GOT3 (cell line): ENCODE data around the gene EYS.

Experiments
- DNase-seq: peaks from one replicate; lab custom pipeline; 2025; ENCODE audit warnings: mixed read lengths; lab: John Stamatoyannopoulos, UW

Gene EYS

DNA sequence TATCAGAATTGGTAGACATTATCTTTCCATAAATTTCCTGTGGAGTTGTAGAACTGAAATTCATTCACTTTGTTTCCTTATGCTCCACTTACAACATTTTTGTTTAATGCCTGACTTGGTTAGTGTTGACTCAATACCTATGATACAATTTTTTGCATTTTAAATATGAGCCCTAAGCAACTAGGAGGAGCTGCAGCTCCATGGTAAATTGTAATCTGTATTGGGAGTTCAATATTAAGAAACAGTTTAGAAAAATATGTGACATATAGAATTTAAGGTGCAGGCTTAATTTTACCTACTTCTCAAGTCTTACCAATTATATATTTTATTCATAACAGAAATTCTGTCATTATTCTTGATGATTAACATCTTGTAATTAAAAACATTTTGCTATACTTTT, 868.3 kb downstream of the EYS start:
- DNase-seq = no peak

DNA sequence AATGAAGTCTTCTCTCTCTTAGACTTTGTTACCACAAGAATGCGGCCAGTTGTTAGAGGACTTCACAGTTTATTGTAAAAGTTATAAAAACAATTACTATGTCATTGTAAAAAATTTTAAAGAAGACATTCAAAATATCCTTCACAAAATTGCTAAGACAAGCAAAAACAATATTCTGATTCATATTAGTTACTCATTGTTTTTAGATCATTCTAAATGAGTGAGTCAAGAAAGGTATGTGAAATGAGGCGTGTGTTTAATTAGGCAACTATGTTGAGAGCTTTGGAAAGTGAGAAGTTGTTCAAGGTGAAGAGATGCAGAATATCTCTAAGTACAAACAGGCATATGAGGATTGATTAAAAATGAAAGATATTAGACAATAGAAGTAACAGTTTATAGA, 875.3 kb downstream of the EYS start:
- DNase-seq = no peak

GRCh38 chr6:64817525-64817924, 889.5 kb downstream of the EYS start:
- DNase-seq = no peak

DNA sequence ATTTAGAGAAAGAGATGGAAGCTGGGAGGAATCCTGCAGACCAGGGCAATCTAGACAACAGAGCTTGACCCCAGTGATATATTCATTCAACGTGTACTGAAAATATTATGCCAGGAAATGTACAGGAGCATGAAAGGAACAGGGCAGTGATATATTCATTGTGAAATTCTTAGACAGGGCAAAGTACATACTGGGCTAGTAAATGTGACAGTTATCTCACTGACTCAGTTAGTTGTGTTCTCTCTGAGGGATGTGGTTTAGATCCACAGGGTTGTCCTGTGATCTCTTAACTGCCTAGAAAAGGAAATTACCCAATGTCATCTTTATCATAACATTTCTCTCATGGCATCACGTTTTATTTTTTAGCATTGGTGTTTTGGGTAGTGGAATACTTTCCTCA, 891.3 kb downstream of the EYS start:
- DNase-seq = no peak

DNA sequence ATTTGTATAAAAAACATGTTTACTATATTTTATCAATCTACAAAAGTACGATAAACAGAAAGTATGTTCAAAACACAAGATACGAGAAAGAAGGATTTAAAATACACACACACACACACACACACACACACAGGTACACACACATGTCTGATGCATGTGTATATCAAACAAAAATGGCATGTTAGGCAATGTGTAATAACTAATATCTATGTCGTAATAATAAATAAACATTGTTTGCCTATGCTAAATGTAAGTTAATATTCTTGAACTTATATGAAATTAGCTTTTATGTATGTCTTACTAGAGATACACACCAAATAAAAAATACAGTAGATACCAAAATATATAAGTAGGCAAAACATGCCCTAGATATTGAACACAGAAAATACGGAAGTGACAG, 894.9 kb downstream of the EYS start:
- no peak for DNase-seq

GRCh38 chr6:64811119-64811518, 895.9 kb downstream of the EYS start:
- no peak for DNase-seq

- DNase-seq = no peak
These were observed 899.2 kb downstream of the EYS start for GRCh38 chr6:64807785-64808184.

DNA sequence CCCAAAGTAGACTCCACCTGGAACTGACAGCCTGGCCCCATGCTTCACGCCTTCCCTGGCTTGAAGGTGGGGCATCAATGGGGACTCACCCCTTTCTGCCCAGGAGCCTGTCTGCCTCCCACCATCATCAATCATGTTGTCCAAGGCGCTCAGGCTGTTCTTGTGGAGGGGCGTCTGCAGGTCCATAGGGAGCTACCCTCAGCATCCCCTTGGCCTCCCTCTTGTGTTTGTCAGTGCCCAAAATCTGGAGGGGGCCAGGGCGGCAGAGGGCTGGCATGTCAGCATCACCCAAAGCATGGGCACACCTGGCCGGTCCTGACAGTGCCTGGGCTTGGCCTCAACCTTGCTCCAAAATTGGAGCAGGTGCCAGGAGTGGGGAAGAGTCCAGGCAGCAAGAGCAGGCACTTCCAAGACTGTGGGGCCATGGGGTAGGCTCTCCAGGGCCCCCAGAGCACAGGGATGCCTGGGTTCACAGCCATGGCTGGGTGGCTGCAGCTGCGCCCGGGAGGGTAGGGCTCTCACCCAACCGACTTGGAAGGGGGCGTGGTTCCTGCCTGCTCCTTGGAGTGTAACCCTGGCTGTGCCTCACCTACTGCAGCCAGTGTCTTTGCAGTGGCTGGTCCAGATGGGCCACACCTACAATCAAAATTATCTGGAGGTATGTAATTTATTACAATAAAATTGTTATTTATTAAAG, 903.4 kb downstream of the EYS start:
- no peak for DNase-seq

DNA sequence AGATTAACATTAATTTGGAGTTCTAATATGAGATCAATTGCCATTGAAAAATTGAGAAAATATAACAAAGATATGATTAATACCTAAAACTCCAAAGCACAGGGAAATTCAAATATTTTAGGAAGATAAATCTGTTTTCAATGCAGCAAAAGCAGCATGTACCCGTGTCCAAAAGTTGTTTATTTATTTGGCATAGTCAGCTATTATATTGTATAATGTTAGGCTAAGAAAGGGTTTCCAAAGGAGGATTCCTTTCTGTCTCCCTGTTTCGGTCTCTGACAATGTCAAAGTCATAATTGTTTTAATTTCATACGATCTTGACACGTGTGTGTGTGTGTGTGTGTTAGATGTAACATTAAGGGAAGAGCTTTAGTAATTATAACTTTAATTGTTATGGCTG, 914.5 kb downstream of the EYS start:
- DNase-seq = no peak

GRCh38 chr6:64789476-64789875, 917.5 kb downstream of the EYS start:
- DNase-seq = no peak

DNA sequence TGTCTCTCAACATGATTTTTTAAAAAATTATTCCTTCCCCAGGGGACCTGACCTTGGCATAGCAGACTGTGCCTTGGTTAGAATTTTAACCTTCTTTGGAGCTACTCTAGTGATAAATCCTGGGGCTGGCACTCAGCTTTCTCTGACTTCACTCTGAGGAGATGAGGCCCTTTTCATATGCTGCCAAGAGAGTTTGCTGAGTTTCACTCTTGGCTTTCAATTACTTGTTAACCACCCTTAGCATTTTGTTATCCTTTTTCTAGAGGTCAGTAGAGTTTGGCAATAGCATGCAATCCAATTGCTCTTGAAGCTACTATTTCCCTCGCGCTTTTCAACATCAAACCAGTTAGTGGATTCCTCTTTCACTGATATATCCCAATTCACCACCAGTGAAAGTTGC, 920.3 kb downstream of the EYS start:
- no peak for DNase-seq

DNA sequence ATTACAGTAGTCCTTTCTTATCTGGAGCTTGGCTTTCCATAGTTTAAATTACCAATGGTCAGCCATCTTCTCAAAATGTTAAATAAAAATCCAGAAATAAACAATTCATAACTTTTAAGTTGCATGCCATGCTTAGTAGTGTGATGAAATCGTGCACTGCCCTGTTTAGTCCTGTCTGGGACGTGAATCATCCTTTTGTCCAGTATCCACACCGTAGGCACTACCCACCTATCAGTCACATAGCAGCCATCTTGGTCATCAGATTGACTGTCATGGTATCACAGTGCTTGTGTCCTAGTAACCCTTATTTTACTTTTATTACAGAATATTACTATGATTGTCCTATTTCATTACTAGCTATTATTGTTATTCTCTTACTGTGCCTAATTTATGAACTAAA, 924.1 kb downstream of the EYS start:
- no peak for DNase-seq

- DNase-seq = no peak
These were observed 928.9 kb downstream of the EYS start for GRCh38 chr6:64777941-64778785.

DNA sequence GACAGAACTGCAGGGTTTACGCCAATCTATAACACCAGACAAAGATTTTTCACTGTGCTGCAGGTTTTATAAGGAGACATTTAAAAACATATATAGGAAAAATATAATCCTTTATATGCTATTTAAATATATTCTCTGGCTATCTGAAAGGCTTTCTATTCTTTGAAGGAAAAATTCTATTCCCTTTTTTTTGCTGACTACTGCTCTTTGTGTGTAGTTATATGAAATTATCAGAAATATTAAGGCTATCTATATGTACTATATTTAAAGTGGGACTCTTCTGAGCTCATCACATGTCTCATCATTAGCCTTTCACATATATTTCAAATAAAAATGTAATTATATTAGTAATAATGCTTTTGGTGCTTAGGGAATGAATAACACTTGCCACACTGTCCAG, 930.7 kb downstream of the EYS start:
- no peak for DNase-seq

- DNase-seq = no peak
These were observed 932.1 kb downstream of the EYS start for GRCh38 chr6:64774881-64775280.

DNA sequence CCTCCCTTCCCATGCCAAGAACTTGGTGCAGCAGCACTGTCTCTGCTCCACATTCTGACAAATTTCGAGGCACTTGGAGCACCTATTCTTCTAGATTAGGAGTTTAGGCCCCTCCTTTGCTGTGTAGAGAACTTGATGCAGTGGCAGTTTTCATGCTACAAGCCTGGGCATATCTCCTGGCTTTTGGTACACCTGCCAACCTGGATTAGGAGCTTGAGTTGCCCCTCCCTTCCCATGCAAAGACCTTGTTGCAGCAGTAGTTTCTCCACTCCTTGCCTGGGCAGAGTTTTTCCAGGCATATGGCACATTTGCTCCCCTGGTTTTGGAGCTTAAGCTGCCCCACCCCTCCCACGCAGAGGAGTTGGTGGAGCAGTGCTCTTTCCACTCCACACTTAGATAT, 956.1 kb downstream of the EYS start:
- DNase-seq = no peak

DNA sequence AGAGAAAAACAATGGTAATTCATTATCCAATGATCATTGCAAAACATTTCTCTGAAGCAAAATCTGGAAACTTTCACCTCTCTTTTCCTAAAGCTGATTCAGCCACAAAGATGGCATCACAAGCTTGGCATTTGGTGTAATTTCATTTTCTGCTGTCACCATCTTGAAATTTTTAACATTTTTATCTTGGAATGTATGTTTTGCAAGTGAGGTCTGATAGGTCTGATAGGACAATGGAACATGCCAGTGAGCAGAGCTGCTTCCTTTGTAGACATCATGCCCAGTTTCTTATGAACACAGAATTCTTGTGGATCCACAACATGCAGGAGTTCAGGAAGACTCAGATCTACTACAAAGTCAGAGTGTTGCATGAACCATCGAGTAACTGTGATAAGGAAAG, 969.6 kb downstream of the EYS start:
- no peak for DNase-seq

DNA sequence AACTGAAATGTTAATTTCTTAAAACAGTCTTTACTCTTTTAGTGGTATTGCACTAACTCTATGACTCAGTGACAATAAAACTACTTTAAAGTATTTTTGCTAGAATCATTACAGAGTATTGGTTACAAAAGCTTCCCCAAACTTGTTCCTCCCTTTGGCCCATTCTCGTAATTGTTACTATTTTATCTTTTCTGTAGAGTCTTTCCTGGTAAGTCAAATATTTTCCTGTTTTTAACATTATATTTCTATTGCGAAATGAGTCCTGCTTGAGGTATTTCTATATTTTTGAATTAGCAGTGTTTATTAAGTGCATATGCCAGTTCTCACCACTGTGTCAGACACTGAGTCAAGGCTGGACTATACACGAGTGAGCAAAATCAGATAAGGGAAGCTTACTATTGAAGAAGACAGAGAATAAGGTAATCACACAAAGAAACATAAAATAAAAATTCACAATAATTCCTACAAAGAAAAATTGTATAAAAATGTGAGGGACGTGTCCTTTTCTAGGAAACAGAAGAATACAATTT, 970.5 kb downstream of the EYS start:
- DNase-seq = no peak

DNA sequence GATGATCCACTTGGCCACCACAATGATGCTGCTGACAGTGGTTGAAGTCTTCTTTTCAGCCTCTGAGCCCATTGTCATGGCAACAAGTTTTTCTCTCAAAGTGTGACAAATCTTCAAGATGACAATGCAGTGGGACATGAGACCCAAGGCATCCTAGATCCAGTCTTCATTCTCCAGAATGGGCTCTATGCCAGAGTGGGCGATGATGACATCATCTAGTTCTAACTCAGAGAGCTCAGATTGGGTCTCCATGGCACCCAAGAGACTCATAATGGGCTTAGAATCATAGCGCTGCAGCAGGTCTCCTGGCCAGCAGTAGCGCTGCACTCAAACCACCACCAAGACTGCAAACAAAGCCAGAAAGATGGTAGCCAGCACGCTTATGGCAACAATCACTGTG, 973.6 kb downstream of the EYS start:
- DNase-seq = no peak

GRCh38 chr6:64732888-64733287, 974.1 kb downstream of the EYS start:
- DNase-seq = no peak

- DNase-seq = no peak
These were observed 977.5 kb downstream of the EYS start for GRCh38 chr6:64729522-64729921.

DNA sequence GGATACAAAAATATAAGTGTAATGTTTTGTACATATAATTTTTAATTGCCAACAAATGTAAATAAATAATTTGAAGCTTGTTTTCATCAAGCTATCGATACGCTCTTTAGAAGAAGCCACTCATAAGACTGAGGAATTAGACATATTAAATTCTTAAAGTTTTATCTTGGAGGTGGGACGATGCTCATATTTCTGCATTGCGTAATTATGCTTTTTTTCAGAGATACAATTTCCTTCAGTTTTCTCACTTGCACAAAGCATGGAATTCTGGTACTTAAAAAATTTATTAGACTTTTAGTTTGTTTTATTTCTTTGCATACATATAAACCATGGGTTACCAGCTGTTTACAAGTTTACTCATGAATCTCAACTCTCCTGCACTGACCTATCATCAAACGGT, 980.0 kb downstream of the EYS start:
- DNase-seq = no peak

DNA sequence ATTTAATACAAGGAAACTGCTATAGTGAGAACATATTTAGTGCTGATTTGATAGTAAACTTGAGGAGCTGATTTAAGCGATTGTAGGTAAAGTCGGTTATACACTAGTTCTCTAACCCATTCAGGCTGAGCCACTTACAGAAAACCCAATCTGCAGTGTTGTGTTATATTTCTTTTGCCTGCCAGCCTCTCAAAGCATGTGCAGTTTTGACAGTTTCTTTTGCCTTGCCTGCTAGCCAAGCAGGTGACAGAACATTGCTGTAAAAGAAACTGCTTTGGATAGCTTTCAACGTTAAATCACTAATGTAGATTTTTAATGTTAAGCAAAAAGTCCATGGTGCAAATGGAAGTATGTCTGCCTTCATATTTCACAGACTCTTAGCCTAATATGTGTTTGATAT, 982.9 kb downstream of the EYS start:
- DNase-seq = no peak
